ENCODE measurements around the gene RSF1. TPM values are rescaled to one million over a fixed set of nuclear protein-coding genes. Genes with fewer than 3 reads are reported as not detected.

Gene RSF1
- total RNA-seq, 1 donor from 2014 or later, result 68.8 TPM

DNA sequence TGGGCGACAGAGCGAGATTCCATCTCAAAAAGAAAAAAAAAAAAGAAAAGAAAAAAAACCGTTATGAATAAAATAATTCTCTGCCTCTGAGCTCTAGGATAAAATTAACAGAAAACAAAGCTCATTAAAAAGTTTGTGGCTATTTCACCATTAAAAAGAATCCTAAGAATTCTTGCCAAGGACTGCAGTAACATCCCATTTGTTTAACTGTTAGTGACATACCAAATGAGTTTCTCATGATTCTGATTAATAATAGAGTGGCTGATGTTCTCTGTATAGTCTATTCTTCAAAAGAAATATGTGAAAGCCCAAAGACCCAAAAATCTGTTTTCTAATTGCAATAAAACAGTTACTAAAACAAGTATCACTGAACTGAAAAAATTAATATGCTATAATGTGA lies 202.6 kb downstream of the RSF1 start:
- no peak for ATAC-seq (ENCODE audit: low read depth)
- POLR2A ChIA-PET, result no interaction called here
- Mint-ChIP-seq H3K27me3 (no peaks in the 10 kb centered on the region), H3K27ac (no peak overlapping the region), H3K4me3 (no peak overlapping the region), H3K4me1 (no peaks in the 10 kb centered on the region), H3K9me3 (no peaks in the 10 kb centered on the region), H3K36me3 (ENCODE audit: low read depth) (peaks cover 76% of the 10 kb centered on the region)
- DNase-seq, result no peak
- intact Hi-C loops (cut with micrococcal nuclease), result loop anchor here (2.0 to 5.0 kb wide), 4 partner anchors 425 to 886 kb away; no protein-coding TSS in a partner anchor
- CTCF ChIA-PET, result interaction anchor here (0.6 to 2.7 kb wide), 2 partner anchors 93 to 491 kb away, joined by 3 to 13 read pairs; partner anchors contain the start of gene MYO7A
- TF ChIP-seq, protein P1, sequence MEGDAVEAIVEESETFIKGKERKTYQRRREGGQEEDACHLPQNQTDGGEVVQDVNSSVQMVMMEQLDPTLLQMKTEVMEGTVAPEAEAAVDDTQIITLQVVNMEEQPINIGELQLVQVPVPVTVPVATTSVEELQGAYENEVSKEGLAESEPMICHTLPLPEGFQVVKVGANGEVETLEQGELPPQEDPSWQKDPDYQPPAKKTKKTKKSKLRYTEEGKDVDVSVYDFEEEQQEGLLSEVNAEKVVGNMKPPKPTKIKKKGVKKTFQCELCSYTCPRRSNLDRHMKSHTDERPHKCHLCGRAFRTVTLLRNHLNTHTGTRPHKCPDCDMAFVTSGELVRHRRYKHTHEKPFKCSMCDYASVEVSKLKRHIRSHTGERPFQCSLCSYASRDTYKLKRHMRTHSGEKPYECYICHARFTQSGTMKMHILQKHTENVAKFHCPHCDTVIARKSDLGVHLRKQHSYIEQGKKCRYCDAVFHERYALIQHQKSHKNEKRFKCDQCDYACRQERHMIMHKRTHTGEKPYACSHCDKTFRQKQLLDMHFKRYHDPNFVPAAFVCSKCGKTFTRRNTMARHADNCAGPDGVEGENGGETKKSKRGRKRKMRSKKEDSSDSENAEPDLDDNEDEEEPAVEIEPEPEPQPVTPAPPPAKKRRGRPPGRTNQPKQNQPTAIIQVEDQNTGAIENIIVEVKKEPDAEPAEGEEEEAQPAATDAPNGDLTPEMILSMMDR (IDR thresholded peaks at IDR 0.05), result no peak

DNA sequence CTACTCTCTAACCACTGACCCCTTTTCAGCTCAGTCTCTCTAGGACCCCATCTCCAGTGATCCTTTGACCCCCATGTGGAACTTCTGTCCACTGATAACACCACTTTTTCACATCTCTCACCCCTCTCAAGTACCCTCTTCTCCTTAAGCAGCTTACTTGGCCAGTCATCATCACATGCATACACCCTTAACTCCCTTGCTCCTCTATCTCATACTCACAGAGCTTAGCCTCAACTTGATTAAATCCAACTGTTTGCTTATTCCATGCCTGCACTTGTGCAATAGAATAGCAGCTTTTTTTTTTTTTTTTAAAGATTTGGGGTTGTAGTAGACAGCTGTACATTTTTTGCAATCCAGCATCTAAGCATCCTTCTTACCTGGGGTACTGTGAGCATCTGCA lies 208.6 kb downstream of the RSF1 start:
- Mint-ChIP-seq H3K27me3 (no peaks in the 10 kb centered on the region), H3K4me1 (no peaks in the 10 kb centered on the region), H3K36me3 (ENCODE audit: low read depth) (peaks cover 66% of the 10 kb centered on the region), H3K4me3 (no peak overlapping the region), H3K27ac (no peak overlapping the region), H3K9me3 (no peaks in the 10 kb centered on the region)
- no peak for DNase-seq
- ATAC-seq (ENCODE audit: low read depth), result no peak
- TF ChIP-seq, protein P1 (IDR thresholded peaks at IDR 0.05), result no peak
- POLR2A ChIA-PET, result interaction anchor here (0.6 kb wide), 1 partner anchor 824 kb away, joined by 4 read pairs; no protein-coding TSS in a partner anchor
- intact Hi-C loops (cut with micrococcal nuclease), result no loop called here
- CTCF ChIA-PET, result no interaction called here

Other genes starting within 250 kb of the RSF1 start
- 0.20 and 0.22 TPM in 2 replicates for gene AQP11, start 230.8 kb downstream of the RSF1 start, total RNA-seq
- gene CLNS1A, start 182.9 kb downstream of the RSF1 start, total RNA-seq, result 112 and 116 TPM in 2 replicates
- 3.8 and 4.4 TPM in 2 replicates for gene AAMDC, start 422 bp upstream of the RSF1 start, total RNA-seq
- 61.8 and 62.3 TPM in 2 replicates for gene INTS4, start 173.9 kb upstream of the RSF1 start, total RNA-seq
- gene KCTD14, start 202.6 kb upstream of the RSF1 start, total RNA-seq, result 0.20 and 0.22 TPM in 2 replicates
- gene THRSP, start 243.1 kb upstream of the RSF1 start, total RNA-seq, result not detected in 2 replicates

Measured in activated B cell treated with CpG ODN at 0.5 μM for 24 hours (primary cell).